Measurements from ENCODE around the gene CCDC91. TPM values are rescaled to one million over a fixed set of nuclear protein-coding genes. Genes with fewer than 3 reads are reported as not detected.

CCDC91 gene
- polyA plus RNA-seq, 2 of the 4 experiments (the other 2 are of a cell fraction) = 26.0 to 48.1 TPM

DNA sequence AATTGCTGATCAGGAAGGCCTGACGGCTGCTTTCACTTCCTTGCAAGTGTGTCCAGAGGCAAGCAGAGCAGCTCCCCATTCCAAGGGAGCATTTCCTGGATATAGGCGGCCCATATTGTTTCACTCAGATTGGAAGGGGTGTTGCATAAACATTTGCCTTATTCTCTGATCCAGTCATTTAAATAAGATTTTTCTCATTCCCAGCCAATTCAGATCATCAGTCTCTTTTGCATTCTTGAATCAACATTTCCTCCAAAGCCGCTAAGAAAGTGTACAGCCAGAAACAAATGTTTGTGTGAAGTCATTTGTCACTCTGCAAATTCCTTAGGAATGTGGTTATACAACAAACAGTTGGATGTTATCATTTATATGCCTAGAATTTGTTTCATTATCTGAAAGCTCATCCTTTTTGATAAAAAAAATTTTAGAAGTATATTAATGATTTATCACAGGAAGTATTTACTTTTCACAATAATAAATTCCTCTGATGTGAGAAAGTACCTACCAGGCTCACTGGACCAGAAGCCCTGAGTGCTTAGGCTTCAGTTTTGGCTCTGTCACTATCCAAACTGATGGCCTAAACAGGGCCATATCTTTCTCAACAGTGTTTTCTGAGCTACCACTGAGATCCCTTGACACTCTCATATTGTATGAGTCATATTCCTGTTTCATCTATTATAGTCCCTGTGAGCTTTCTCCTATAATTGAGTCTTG, 379.6 kb downstream of the CCDC91 start:
- H3K27ac ChIP-seq = peak overlapping the region; percentile 35 to 67; a peak in 5 of 6 replicates
- POLR2A ChIA-PET = no interaction called here
- FAIRE-seq = no peak

More for the DNA sequence above, 379.6 kb downstream of the CCDC91 start:
- ATAC-seq (peak; percentile 81 to 84), DNase-seq (ENCODE audit: low read depth in 1 of 2, low spot score in 1 of 2) (peak; percentile 25 to 61)
- no peak overlapping the region for H3K4me3 ChIP-seq
- 33% methylated on average over 3 of the region's 3 CpGs for WGBS (ENCODE audit: missing lambda C conversion rate)
- H3K9me3 ChIP-seq = no peaks in the 10 kb centered on the region
- H3K4me1 ChIP-seq = peaks cover 38% of the 10 kb centered on the region
- peak overlapping the region; percentile 13 for H3K4me2 ChIP-seq
- TF ChIP-seq, protein P1, sequence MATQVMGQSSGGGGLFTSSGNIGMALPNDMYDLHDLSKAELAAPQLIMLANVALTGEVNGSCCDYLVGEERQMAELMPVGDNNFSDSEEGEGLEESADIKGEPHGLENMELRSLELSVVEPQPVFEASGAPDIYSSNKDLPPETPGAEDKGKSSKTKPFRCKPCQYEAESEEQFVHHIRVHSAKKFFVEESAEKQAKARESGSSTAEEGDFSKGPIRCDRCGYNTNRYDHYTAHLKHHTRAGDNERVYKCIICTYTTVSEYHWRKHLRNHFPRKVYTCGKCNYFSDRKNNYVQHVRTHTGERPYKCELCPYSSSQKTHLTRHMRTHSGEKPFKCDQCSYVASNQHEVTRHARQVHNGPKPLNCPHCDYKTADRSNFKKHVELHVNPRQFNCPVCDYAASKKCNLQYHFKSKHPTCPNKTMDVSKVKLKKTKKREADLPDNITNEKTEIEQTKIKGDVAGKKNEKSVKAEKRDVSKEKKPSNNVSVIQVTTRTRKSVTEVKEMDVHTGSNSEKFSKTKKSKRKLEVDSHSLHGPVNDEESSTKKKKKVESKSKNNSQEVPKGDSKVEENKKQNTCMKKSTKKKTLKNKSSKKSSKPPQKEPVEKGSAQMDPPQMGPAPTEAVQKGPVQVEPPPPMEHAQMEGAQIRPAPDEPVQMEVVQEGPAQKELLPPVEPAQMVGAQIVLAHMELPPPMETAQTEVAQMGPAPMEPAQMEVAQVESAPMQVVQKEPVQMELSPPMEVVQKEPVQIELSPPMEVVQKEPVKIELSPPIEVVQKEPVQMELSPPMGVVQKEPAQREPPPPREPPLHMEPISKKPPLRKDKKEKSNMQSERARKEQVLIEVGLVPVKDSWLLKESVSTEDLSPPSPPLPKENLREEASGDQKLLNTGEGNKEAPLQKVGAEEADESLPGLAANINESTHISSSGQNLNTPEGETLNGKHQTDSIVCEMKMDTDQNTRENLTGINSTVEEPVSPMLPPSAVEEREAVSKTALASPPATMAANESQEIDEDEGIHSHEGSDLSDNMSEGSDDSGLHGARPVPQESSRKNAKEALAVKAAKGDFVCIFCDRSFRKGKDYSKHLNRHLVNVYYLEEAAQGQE (IDR thresholded peaks at IDR 0.05) = no peak
- TF ChIP-seq CBX8 (IDR thresholded peaks at IDR 0.05) (no peak), RAD21 (conservative IDR thresholded peaks at IDR 0.05 in 1 of 2, IDR thresholded peaks at IDR 0.05 in 1 of 2) (peak in 1 of 2 experiments; percentile 30; a peak in 1 of 5 replicates), ZC3H11A (IDR thresholded peaks at IDR 0.05) (no peak), FOXS1 (CRISPR knock-in tag; IDR thresholded peaks at IDR 0.05) (no peak), EP300 (IDR thresholded peaks at IDR 0.05) (peak in 1 of 2 experiments; percentile 45; a peak in 2 of 5 replicates), RCOR1 (IDR thresholded peaks at IDR 0.05; ENCODE audit: low read depth, low read length) (no peak), FOSL2 (IDR thresholded peaks at IDR 0.05) (no peak), FOSL2 (CRISPR knock-in tag; IDR thresholded peaks at IDR 0.05) (peak; percentile 77), CEBPB (IDR thresholded peaks at IDR 0.05) (peak in 1 of 2 experiments; percentile 32; a peak in 1 of 4 replicates), EHF (CRISPR knock-in tag; IDR thresholded peaks at IDR 0.05) (no peak), GATA3 (IDR thresholded peaks at IDR 0.05; ENCODE audit: borderline replicate concordance) (no peak; the same call in 1 of the 2 replicates), CHD4 (IDR thresholded peaks at IDR 0.05; ENCODE audit: borderline replicate concordance) (no peak), HDAC2 (IDR thresholded peaks at IDR 0.05) (no peak), HOXB13 (CRISPR knock-in tag; IDR thresholded peaks at IDR 0.05; ENCODE audit: low read depth) (no peak), POLR2A (IDR thresholded peaks at IDR 0.05; ENCODE audit: low read length) (no peak), JUNB (IDR thresholded peaks at IDR 0.05) (peak; percentile 71), MAZ (IDR thresholded peaks at IDR 0.05; ENCODE audit: borderline replicate concordance, low read depth, low read length) (no peak), JUN (IDR thresholded peaks at IDR 0.05) (peak; percentile 41 to 60; a peak in 2 of 5 replicates), ESRRA (IDR thresholded peaks at IDR 0.05; ENCODE audit: borderline replicate concordance, low read length) (no peak), RNF2 (IDR thresholded peaks at IDR 0.05; ENCODE audit: borderline replicate concordance, low read depth) (no peak), ZSCAN20 (CRISPR knock-in tag; IDR thresholded peaks at IDR 0.05) (no peak)
- TF ChIP-seq, protein P2, sequence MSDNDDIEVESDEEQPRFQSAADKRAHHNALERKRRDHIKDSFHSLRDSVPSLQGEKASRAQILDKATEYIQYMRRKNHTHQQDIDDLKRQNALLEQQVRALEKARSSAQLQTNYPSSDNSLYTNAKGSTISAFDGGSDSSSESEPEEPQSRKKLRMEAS (IDR thresholded peaks at IDR 0.05) = no peak
- TF ChIP-seq, protein P3, sequence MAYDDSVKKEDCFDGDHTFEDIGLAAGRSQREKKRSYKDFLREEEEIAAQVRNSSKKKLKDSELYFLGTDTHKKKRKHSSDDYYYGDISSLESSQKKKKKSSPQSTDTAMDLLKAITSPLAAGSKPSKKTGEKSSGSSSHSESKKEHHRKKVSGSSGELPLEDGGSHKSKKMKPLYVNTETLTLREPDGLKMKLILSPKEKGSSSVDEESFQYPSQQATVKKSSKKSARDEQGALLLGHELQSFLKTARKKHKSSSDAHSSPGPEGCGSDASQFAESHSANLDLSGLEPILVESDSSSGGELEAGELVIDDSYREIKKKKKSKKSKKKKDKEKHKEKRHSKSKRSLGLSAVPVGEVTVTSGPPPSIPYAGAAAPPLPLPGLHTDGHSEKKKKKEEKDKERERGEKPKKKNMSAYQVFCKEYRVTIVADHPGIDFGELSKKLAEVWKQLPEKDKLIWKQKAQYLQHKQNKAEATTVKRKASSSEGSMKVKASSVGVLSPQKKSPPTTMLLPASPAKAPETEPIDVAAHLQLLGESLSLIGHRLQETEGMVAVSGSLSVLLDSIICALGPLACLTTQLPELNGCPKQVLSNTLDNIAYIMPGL (CRISPR knock-in tag; IDR thresholded peaks at IDR 0.05; ENCODE audit: borderline replicate concordance) = no peak
- TF ChIP-seq, protein P4, sequence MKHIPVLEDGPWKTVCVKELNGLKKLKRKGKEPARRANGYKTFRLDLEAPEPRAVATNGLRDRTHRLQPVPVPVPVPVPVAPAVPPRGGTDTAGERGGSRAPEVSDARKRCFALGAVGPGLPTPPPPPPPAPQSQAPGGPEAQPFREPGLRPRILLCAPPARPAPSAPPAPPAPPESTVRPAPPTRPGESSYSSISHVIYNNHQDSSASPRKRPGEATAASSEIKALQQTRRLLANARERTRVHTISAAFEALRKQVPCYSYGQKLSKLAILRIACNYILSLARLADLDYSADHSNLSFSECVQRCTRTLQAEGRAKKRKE (CRISPR knock-in tag; IDR thresholded peaks at IDR 0.05; ENCODE audit: low read depth) = no peak
- TF ChIP-seq, protein P5, sequence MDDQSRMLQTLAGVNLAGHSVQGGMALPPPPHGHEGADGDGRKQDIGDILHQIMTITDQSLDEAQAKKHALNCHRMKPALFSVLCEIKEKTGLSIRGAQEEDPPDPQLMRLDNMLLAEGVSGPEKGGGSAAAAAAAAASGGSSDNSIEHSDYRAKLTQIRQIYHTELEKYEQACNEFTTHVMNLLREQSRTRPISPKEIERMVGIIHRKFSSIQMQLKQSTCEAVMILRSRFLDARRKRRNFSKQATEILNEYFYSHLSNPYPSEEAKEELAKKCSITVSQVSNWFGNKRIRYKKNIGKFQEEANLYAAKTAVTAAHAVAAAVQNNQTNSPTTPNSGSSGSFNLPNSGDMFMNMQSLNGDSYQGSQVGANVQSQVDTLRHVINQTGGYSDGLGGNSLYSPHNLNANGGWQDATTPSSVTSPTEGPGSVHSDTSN (IDR thresholded peaks at IDR 0.05) = no peak
- CTCF ChIA-PET = no interaction called here

Measured in A549 (cell line).